HG02973 (cell line): Measurements from ENCODE around the gene BRD4.
"Not testable (repeated sequence)": the region's sequence is repeated elsewhere in the genome, so short reads cannot be mapped to it uniquely, and the experiment has no call there.

Experiments used
- ATAC-seq: cut with Tn5 transposase; IDR thresholded peaks from one replicate; pipeline ENCODE4 v1.9.1; 2021; ENCODE audit warnings: moderate library complexity; ENCODE audit not compliant: unreplicated experiment

The BRD4 gene

GRCh38 chr19:15363048-15363447, 30.7 kb upstream of the BRD4 start:
- not testable (repeated sequence) for ATAC-seq

GRCh38 chr19:15360015-15360414, 27.7 kb upstream of the BRD4 start:
- not testable (repeated sequence) for ATAC-seq

GRCh38 chr19:15358918-15359317, 26.6 kb upstream of the BRD4 start:
- ATAC-seq, result no peak

GRCh38 chr19:15357906-15358305, 25.6 kb upstream of the BRD4 start:
- no peak for ATAC-seq

GRCh38 chr19:15354566-15355296, 22.4 kb upstream of the BRD4 start:
- no peak for ATAC-seq

GRCh38 chr19:15353908-15354307, 21.6 kb upstream of the BRD4 start:
- ATAC-seq, result no peak

- not testable (repeated sequence) for ATAC-seq
These were observed 20.2 kb upstream of the BRD4 start for GRCh38 chr19:15352535-15352934.

- not testable (repeated sequence) for ATAC-seq
These were observed 9.0 kb upstream of the BRD4 start for GRCh38 chr19:15341328-15341727.

- no peak for ATAC-seq
These were observed 7.7 kb upstream of the BRD4 start for GRCh38 chr19:15340086-15340485.

- no peak for ATAC-seq
These were observed 4.9 kb upstream of the BRD4 start for GRCh38 chr19:15337202-15337601.

- not testable (repeated sequence) for ATAC-seq
These were observed 3.7 kb upstream of the BRD4 start for GRCh38 chr19:15335992-15336391.

GRCh38 chr19:15331419-15332310, 674 bp downstream of the BRD4 start:
- ATAC-seq, result peak; percentile 31

- no peak for ATAC-seq
These were observed 1.4 kb downstream of the BRD4 start for GRCh38 chr19:15330801-15331418.

- no peak for ATAC-seq
These were observed 4.0 kb downstream of the BRD4 start for GRCh38 chr19:15328312-15328711.

GRCh38 chr19:15324791-15325519, 7.4 kb downstream of the BRD4 start:
- ATAC-seq, result no peak

GRCh38 chr19:15323496-15324235, 8.7 kb downstream of the BRD4 start:
- no peak for ATAC-seq

- ATAC-seq, result no peak
These were observed 10.6 kb downstream of the BRD4 start for GRCh38 chr19:15321739-15322138.

- no peak for ATAC-seq
These were observed 12.2 kb downstream of the BRD4 start for GRCh38 chr19:15320116-15320515.

GRCh38 chr19:15318241-15318691, 14.1 kb downstream of the BRD4 start:
- ATAC-seq, result no peak

- ATAC-seq, result no peak
These were observed 14.8 kb downstream of the BRD4 start for GRCh38 chr19:15317392-15318071.
